HG02763 (cell line): ENCODE data around the gene KICS2.
"Not testable (repeated sequence)": the region's sequence is repeated elsewhere in the genome, so short reads cannot be mapped to it uniquely, and the experiment has no call there.

ENCODE experiments used
- ATAC-seq: cut with Tn5 transposase; IDR thresholded peaks from one replicate; pipeline ENCODE4 v1.9.1; 2021; ENCODE audit warnings: mild to moderate bottlenecking, moderate library complexity; ENCODE audit not compliant: unreplicated experiment

The KICS2 gene

GRCh38 chr12:64217643-64218042, 4.5 kb downstream of the KICS2 start:
- not testable (repeated sequence) for ATAC-seq

GRCh38 chr12:64216239-64216638, 5.9 kb downstream of the KICS2 start:
- ATAC-seq: no peak

GRCh38 chr12:64212119-64212746, 9.9 kb downstream of the KICS2 start:
- ATAC-seq: no peak

GRCh38 chr12:64207453-64207852, 14.6 kb downstream of the KICS2 start:
- ATAC-seq: no peak

GRCh38 chr12:64205542-64205941, 16.6 kb downstream of the KICS2 start:
- no peak for ATAC-seq

GRCh38 chr12:64203775-64204174, 18.3 kb downstream of the KICS2 start:
- no peak for ATAC-seq

GRCh38 chr12:64203036-64203435, 19.1 kb downstream of the KICS2 start:
- no peak for ATAC-seq

GRCh38 chr12:64195841-64196240, 26.3 kb downstream of the KICS2 start:
- not testable (repeated sequence) for ATAC-seq

GRCh38 chr12:64194333-64195149, 27.6 kb downstream of the KICS2 start:
- ATAC-seq: no peak

GRCh38 chr12:64193931-64194330, 28.2 kb downstream of the KICS2 start:
- ATAC-seq: no peak

- ATAC-seq: peak; percentile 91
These were observed 29.3 kb downstream of the KICS2 start for GRCh38 chr12:64192644-64193444.

GRCh38 chr12:64190140-64190539, 32.0 kb downstream of the KICS2 start:
- no peak for ATAC-seq

GRCh38 chr12:64189530-64189929, 32.6 kb downstream of the KICS2 start:
- no peak for ATAC-seq

- no peak for ATAC-seq
These were observed 34.3 kb downstream of the KICS2 start for GRCh38 chr12:64187794-64188193.

- ATAC-seq: no peak
These were observed 34.7 kb downstream of the KICS2 start for GRCh38 chr12:64187370-64187769.

GRCh38 chr12:64186789-64187188, 35.3 kb downstream of the KICS2 start:
- peak; percentile 71 for ATAC-seq

- no peak for ATAC-seq
These were observed 37.9 kb downstream of the KICS2 start for GRCh38 chr12:64184216-64184615.

- no peak for ATAC-seq
These were observed 40.4 kb downstream of the KICS2 start for GRCh38 chr12:64181430-64182291.

- ATAC-seq: no peak
These were observed 41.1 kb downstream of the KICS2 start for GRCh38 chr12:64180951-64181350.

- ATAC-seq: no peak
These were observed 44.0 kb downstream of the KICS2 start for GRCh38 chr12:64178122-64178521.

- no peak for ATAC-seq
These were observed 45.1 kb downstream of the KICS2 start for GRCh38 chr12:64177001-64177400.
